A673 (cell line): Measurements from ENCODE around the gene POLE. TPM values are rescaled to one million over a fixed set of nuclear protein-coding genes. Genes with fewer than 3 reads are reported as not detected.

Experiments used
- BruUV-seq: library from RNA; stranded (reverse); fragments of 400-500 nt; replicated peaks from 2 replicates; lab custom pipeline; 2021; lab: Mats Ljungman, UMichigan
- CTCF ChIA-PET: fragments of 300-600 bp; sonication (Branson Sonifier 250); formaldehyde crosslinking; loops from one replicate; lab custom pipeline; 2022; ENCODE audit warnings: antibody characterized with exemption; lab: Charles Lee
- POLR2A ChIA-PET: fragments of 300-600 bp; sonication (Branson Sonifier 250); formaldehyde crosslinking; loops from one replicate; lab custom pipeline; 2022; ENCODE audit warnings: antibody characterized with exemption; ENCODE audit not compliant: low non-redundant PET; lab: Charles Lee
- DNase-seq: peaks from one replicate; pipeline ENCODE4 v3.0.0-alpha.2; 2015; ENCODE audit warnings: low spot score
- H3K27ac ChIP-seq: fragments of 200-600 bp; sonication (generic); 2 replicates; pipeline ENCODE4 v1.5.1; 2016; ENCODE audit warnings: mixed run types, low read depth, mild to moderate bottlenecking, mixed read lengths, antibody characterized with exemption, low read length; ENCODE audit not compliant: poor library complexity, severe bottlenecking
- H3K27me3 ChIP-seq: fragments of 200-600 bp; sonication (generic); replicated peaks from 2 replicates; pipeline ENCODE4 v1.6.1; 2017; ENCODE audit warnings: mixed run types, low read depth, mild to moderate bottlenecking, mixed read lengths, antibody characterized with exemption, low read length; ENCODE audit not compliant: insufficient read depth, poor library complexity
- H3K36me3 ChIP-seq: fragments of 200-600 bp; sonication (generic); 2 replicates; pipeline ENCODE4 v1.6.1; 2016; ENCODE audit warnings: mixed run types, mild to moderate bottlenecking, mixed read lengths, antibody characterized with exemption, low read length; ENCODE audit not compliant: insufficient read depth, poor library complexity, severe bottlenecking
- H3K4me1 ChIP-seq: fragments of 200-600 bp; sonication (generic); 2 replicates; pipeline ENCODE4 v1.6.1; 2017; ENCODE audit warnings: mixed run types, mild to moderate bottlenecking, mixed read lengths, antibody characterized with exemption, low read length; ENCODE audit not compliant: insufficient read depth, poor library complexity, severe bottlenecking
- H3K4me3 ChIP-seq: fragments of 200-600 bp; sonication (generic); 2 replicates; pipeline ENCODE4 v1.5.1; 2016; ENCODE audit warnings: low read depth, mixed run types, mild to moderate bottlenecking, mixed read lengths, low read length; ENCODE audit not compliant: poor library complexity, severe bottlenecking
- H3K9me3 ChIP-seq: fragments of 200-600 bp; sonication (generic); 2 replicates; pipeline ENCODE4 v1.6.1; 2016; ENCODE audit warnings: mixed run types, low read depth, mild to moderate bottlenecking, mixed read lengths, antibody characterized with exemption, low read length; ENCODE audit not compliant: poor library complexity, severe bottlenecking
- CTCF ChIP-seq: fragments of 300-800, 200-600 bp; sonication (generic); conservative IDR thresholded peaks from 2 replicates; pipeline ENCODE4 v1.5.1; 2017; ENCODE audit warnings: low read depth, mild to moderate bottlenecking, antibody characterized with exemption, low read length, moderate library complexity, mixed read lengths
- EZH2 ChIP-seq: fragments of 200-600 bp; sonication (generic); IDR thresholded peaks from 2 replicates; pipeline ENCODE4 v1.6.1; 2017; ENCODE audit warnings: borderline replicate concordance, low read depth, mild to moderate bottlenecking, mixed read lengths, antibody characterized with exemption, low read length; ENCODE audit not compliant: poor library complexity, severe bottlenecking
- intact Hi-C: fragments of 100-400 bp; cut with micrococcal nuclease; formaldehyde crosslinking; loops from one replicate; pipeline ENCODE4 v1.10.0; 2022; ENCODE audit not compliant: unreplicated experiment
- total RNA-seq: library from RNA; stranded (reverse); gene quantifications from 2 replicates; pipeline ENCODE4 v1.2.3, GENCODE V29; 2021

POLE gene
- total RNA-seq, 1 experiment from 2014 or later: 239 TPM

GRCh38 chr12:132624910-132625630 is 62.1 kb downstream of the POLE start:
- Histone ChIP-seq H3K27ac (no peak overlapping the region), H3K36me3 (peaks cover 45% of the 10 kb centered on the region), H3K27me3 (no peaks in the 10 kb centered on the region), H3K9me3 (no peaks in the 10 kb centered on the region), H3K4me3 (no peak overlapping the region), H3K4me1 (peaks cover 22% of the 10 kb centered on the region)
- ChIA-PET CTCF (no interaction called here), POLR2A (no interaction called here)
- BruUV-seq: no TSS peak
- intact Hi-C loops: no loop called here
- no peak for TF ChIP-seq EZH2
- no peak for TF ChIP-seq CTCF
- DNase-seq: no peak

GRCh38 chr12:132624186-132624855 is 62.8 kb downstream of the POLE start:
- H3K27ac ChIP-seq: no peak overlapping the region
- H3K27me3 ChIP-seq: peaks cover 4% of the 10 kb centered on the region
- H3K4me3 ChIP-seq: no peak overlapping the region
- intact Hi-C loops: no loop called here
- POLR2A ChIA-PET: no interaction called here
- no peaks in the 10 kb centered on the region for H3K9me3 ChIP-seq
- peaks cover 22% of the 10 kb centered on the region for H3K4me1 ChIP-seq
- H3K36me3 ChIP-seq: peaks cover 38% of the 10 kb centered on the region
- TF ChIP-seq CTCF: no peak
- TF ChIP-seq EZH2: no peak
- CTCF ChIA-PET: interaction anchor here (0.6 kb wide), 1 partner anchor 109 kb away, joined by 3 read pairs; no protein-coding TSS in a partner anchor
- BruUV-seq: no TSS peak
- DNase-seq: no peak

GRCh38 chr12:132623072-132623869 is 63.9 kb downstream of the POLE start:
- H3K9me3 ChIP-seq: no peaks in the 10 kb centered on the region
- no TSS peak for BruUV-seq
- CTCF ChIA-PET: no interaction called here
- peak; percentile 39 for DNase-seq
- POLR2A ChIA-PET: no interaction called here
- TF ChIP-seq EZH2 (no peak), CTCF (no peak)
- intact Hi-C loops: no loop called here
- H3K27ac ChIP-seq: no peak overlapping the region
- peaks cover 29% of the 10 kb centered on the region for H3K36me3 ChIP-seq
- H3K27me3 ChIP-seq: peaks cover 7% of the 10 kb centered on the region
- H3K4me1 ChIP-seq: peaks cover 22% of the 10 kb centered on the region
- no peak overlapping the region for H3K4me3 ChIP-seq
